Measurements from ENCODE around the gene STAC3. TPM values are rescaled to one million over a fixed set of nuclear protein-coding genes. Genes with fewer than 3 reads are reported as not detected.

The STAC3 gene
- total and polyA plus RNA-seq, 2 experiments from 2014 or later, result 0.48 to 3.0 TPM

GRCh38 chr12:57258977-57259970, 8.3 kb upstream of the STAC3 start:
- TF ChIP-seq, protein P1, sequence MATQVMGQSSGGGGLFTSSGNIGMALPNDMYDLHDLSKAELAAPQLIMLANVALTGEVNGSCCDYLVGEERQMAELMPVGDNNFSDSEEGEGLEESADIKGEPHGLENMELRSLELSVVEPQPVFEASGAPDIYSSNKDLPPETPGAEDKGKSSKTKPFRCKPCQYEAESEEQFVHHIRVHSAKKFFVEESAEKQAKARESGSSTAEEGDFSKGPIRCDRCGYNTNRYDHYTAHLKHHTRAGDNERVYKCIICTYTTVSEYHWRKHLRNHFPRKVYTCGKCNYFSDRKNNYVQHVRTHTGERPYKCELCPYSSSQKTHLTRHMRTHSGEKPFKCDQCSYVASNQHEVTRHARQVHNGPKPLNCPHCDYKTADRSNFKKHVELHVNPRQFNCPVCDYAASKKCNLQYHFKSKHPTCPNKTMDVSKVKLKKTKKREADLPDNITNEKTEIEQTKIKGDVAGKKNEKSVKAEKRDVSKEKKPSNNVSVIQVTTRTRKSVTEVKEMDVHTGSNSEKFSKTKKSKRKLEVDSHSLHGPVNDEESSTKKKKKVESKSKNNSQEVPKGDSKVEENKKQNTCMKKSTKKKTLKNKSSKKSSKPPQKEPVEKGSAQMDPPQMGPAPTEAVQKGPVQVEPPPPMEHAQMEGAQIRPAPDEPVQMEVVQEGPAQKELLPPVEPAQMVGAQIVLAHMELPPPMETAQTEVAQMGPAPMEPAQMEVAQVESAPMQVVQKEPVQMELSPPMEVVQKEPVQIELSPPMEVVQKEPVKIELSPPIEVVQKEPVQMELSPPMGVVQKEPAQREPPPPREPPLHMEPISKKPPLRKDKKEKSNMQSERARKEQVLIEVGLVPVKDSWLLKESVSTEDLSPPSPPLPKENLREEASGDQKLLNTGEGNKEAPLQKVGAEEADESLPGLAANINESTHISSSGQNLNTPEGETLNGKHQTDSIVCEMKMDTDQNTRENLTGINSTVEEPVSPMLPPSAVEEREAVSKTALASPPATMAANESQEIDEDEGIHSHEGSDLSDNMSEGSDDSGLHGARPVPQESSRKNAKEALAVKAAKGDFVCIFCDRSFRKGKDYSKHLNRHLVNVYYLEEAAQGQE (IDR thresholded peaks at IDR 0.05; ENCODE audit: unreplicated experiment), result no peak
- TF ChIP-seq CREB1 (CRISPR knock-in tag; IDR thresholded peaks at IDR 0.05; ENCODE audit: low read depth) (no peak), ETS1 (IDR thresholded peaks at IDR 0.05) (no peak), EZH2 (IDR thresholded peaks at IDR 0.05; ENCODE audit: low read depth, unreplicated experiment) (no peak), ZNF114 (CRISPR knock-in tag; IDR thresholded peaks at IDR 0.05) (no peak), ZNF462 (CRISPR knock-in tag; IDR thresholded peaks at IDR 0.05) (no peak)
- Mint-ChIP-seq H3K27ac (no peak overlapping the region), H3K4me1 (peaks cover 18% of the 10 kb centered on the region), H3K36me3 (ENCODE audit: low read depth) (peaks cover 5% of the 10 kb centered on the region; the same call in 1 of the 3 replicates), H3K9me3 (no peaks in the 10 kb centered on the region), H3K4me3 (no peak overlapping the region), H3K27me3 (ENCODE audit: insufficient read depth, low read depth, poor library complexity) (peaks cover 9% of the 10 kb centered on the region)
- H2AFZ ChIP-seq, result no peak overlapping the region
- H3K27me3 ChIP-seq (ENCODE audit: insufficient read depth), result no peaks in the 10 kb centered on the region
- H3K79me2 ChIP-seq (replicated peaks; ENCODE audit: insufficient read depth), result no peaks in the 10 kb centered on the region
- no peak overlapping the region for H3K4me3 ChIP-seq
- H3K9me2 ChIP-seq (ENCODE audit: insufficient read depth), result no peaks in the 10 kb centered on the region
- H3K4me2 ChIP-seq, result no peak overlapping the region
- DNase-seq (ENCODE audit: low spot score) (no peak), ATAC-seq (no peak)
- H3K4me1 ChIP-seq (ENCODE audit: insufficient read depth), result peaks cover 16% of the 10 kb centered on the region
- no peaks in the 10 kb centered on the region for H3K36me3 ChIP-seq (ENCODE audit: insufficient read depth)
- no peaks in the 10 kb centered on the region for H3F3A ChIP-seq (replicated peaks; ENCODE audit: low read depth)
- no peak overlapping the region for H3K27ac ChIP-seq (ENCODE audit: low read depth)
- H4K20me1 ChIP-seq (replicated peaks; ENCODE audit: insufficient read depth), result no peaks in the 10 kb centered on the region

Measured in GM23338 (cell line).